Cardiac fibroblast (primary cell): ENCODE results near the gene FAM234A.
"Not testable (repeated sequence)": the region's sequence is repeated elsewhere in the genome, so short reads cannot be mapped to it uniquely, and the experiment has no call there.

ENCODE experiments used
- DNase-seq, 2 donors: peaks; one replicate each; pipeline versions ENCODE4 v3.0.0 to v3.0.0-alpha.2; 2010; ENCODE audit warnings: low read depth in 2 of 2
- H3K4me3 ChIP-seq, 2 donors: replicated peaks in 1 of 2; 1 replicate in 1 of 2; 2 replicates in 1 of 2; pipeline ENCODE4 v1.5.1; 2011; ENCODE audit warnings: low read depth in 2 of 2, low read length in 2 of 2, mild to moderate bottlenecking in 2 of 2, moderate library complexity in 1 of 2
- TF ChIP-seq, protein P1 (sequence below): IDR thresholded peaks from one replicate; pipeline ENCODE4 v1.5.1; 2011; ENCODE audit warnings: low read depth, mild to moderate bottlenecking, low read length, inconsistent platforms

FAM234A gene

DNA sequence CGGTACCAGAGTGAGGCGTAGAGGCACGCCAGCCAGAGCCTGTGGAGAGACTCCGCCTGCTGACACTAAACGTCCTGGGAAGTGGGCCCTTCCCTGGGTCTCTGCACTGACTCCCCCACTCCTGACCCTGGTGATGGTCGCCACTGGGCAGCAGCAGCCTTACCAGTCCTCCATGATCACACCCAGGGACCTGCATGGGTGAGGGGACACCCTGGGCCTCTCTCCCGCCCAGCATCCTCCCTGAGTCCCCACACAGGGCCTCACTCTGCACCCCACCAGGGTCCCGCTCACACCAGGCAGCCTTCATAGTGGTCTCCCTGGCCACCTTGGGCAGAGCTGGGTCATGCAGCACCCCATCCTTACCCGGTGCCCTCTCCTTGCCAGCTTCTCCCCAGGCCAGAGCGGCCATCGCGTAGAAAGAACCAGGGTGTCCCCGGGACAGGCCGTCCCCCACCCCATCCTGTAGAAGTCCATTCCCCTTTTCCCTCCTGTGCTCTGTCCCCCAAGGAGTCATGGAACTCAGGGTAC is 30.4 kb downstream of the FAM234A start:
- TF ChIP-seq, protein P1, sequence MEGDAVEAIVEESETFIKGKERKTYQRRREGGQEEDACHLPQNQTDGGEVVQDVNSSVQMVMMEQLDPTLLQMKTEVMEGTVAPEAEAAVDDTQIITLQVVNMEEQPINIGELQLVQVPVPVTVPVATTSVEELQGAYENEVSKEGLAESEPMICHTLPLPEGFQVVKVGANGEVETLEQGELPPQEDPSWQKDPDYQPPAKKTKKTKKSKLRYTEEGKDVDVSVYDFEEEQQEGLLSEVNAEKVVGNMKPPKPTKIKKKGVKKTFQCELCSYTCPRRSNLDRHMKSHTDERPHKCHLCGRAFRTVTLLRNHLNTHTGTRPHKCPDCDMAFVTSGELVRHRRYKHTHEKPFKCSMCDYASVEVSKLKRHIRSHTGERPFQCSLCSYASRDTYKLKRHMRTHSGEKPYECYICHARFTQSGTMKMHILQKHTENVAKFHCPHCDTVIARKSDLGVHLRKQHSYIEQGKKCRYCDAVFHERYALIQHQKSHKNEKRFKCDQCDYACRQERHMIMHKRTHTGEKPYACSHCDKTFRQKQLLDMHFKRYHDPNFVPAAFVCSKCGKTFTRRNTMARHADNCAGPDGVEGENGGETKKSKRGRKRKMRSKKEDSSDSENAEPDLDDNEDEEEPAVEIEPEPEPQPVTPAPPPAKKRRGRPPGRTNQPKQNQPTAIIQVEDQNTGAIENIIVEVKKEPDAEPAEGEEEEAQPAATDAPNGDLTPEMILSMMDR: no peak
- H3K4me3 ChIP-seq: no peak overlapping the region
- no peak for DNase-seq

DNA sequence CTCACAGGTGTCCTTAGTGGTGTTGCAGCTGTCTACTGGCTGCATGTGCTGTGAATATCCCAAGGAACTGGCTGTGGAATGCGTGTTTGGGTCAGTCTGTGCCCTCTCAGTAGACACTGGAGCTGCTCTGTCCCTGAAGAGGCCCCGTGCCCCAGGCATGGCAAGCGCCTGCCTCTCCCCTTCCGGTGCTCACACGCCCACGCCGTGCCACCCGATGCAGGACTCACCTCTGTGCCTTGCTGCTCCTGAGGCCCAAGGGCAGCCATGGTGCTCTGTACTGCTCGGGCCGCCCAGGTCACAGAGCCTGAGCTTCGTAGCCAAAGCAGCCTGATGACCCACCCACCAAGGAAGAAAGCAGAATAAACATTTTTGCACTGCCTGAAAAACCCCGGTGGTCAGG is 31.1 kb downstream of the FAM234A start:
- no peak overlapping the region for H3K4me3 ChIP-seq
- no peak for DNase-seq
- TF ChIP-seq, protein P1: no peak

DNA sequence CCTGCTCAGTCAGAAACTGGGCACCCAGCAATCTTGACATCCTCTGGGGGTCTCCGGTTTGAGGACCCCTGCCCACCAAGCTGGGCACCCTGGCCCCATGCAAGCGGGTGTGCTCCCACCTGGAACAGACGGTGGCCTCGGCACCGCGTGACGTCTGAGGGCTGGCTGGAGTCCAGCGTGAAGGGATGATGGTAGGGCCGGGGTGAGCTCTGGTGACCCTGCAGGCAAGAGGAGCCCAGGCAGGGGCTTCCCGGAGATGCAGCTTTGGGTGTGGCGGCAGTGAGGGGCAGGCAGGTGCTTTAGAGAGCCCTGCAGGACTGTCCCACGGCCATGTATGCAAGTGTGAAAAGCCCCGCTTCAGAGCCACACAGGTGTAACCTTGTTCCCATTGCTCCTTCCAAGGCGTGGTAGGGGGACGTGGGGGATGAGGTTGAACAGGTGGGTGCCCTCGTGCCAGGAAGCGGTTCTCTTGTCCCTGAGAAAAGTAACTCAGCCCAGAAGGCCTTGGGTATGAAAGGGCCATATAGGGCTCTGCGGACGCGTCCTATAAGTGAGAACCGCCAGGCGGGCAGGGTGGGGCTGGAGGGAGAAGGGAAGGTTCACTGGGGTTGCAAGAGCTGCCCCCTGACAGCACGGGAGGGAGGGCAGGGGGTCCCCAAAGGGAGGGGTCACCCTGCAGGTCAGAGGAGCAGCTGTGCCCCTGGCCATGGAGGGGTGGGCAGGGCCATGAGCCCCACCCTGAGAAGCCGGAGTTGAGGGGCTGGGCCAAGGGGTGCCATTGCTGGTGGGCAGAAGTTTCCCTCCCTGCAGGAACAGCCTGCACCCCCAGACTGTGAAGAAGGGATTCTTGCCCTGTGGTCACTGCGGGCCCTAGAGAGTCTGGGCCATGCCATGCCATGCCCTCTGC is 31.9 kb downstream of the FAM234A start:
- TF ChIP-seq, protein P1: no peak
- no peak overlapping the region for H3K4me3 ChIP-seq
- DNase-seq: no peak

DNA sequence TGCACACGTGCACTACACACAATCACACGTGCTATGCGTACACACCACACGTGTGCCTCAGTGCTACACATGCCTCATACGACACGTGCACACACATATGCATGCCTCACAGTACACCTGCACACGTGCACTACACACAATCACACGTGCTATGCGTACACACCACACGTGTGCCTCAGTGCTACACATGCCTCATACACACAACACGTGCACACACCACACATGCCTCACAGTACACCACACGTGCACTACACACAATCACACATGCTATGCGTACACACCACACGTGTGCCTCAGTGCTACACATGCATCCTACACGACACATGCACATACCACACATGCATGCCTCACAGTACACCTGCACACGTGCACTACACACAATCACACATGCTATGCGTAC is 32.9 kb downstream of the FAM234A start:
- H3K4me3 ChIP-seq, DNase-seq: not testable (repeated sequence)

DNA sequence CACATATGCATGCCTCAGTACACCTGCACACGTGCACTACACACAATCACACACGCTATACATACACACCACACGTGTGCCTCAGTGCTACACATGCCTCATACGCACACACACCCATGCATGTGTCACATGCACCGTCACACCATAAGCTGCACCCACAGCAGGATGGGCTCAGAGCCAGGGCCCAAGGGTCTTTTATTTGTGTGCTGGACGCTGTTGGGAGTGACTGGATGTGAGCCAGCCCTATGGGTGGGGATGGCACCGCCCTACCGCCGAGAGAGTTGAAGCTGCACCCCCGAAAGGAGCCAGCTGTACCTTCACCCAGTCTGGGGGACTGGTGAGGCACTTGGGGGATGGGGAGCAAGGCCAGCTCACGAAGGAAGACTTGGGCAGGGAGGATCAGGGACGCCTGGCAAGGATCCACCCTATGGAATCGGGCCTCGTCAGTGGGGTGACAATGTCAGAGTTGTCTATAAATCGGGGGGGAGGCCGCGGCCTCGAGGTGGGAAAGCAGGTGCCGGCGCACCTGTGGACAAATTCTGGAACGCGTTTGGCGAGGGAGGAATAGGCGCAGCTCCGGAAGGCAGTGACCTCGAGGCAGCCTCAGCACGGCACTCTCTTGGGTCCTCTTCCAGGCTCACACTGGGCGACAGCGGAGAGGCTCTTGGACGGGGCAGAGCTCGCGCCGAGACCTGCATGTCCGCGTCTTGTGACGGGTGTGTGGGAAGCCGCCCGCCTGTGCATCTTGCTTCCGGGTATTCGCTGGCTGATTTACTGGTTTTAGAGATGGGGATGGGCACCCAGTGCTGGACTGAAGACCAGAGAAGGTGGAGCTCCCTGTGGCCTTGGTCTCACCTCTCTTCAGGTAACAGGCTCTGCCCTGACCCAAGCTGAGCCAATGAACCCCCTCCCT is 33.8 kb downstream of the FAM234A start:
- no peak for DNase-seq
- no peak overlapping the region for H3K4me3 ChIP-seq
- TF ChIP-seq, protein P1: no peak

DNA sequence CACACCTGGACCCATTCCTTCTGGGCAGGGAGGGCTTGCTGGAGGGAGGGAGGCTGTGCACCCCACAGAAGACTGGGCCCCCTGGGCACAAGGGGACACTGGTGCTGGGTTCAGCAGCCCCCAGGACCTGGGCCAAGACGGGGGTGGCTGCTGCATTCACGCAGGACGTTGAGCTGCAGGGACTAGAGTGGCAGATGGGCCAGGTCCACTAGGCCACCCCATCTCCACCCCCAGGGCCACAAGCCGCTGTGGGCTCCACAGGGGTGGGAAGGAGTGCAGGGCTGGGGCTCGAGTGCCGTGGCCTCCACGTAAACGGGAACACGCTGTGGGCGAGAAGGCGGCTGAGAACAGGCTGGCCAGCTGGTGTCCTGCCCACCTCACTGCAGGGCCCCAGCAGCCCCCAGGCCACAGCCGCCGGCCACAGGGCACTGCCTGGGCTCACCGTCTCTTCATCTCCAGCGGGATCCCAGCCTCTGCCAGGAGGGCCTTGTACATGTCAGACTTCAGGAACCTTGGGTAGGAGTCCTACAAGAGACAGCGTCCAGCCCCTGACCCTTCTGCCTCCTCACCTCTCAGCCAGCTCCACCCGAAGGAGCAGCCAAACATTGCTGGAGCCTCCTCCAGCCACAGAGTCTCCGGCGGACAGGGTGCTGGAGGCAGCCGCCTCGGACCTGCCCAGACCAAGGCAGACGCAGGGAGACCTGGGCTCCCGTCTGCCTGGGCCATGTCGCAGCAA is 34.6 kb downstream of the FAM234A start:
- DNase-seq: no peak
- TF ChIP-seq, protein P1: no peak
- H3K4me3 ChIP-seq: no peak overlapping the region
